Measurements from ENCODE around the gene TP53I13. TPM values are rescaled to one million over a fixed set of nuclear protein-coding genes. Genes with fewer than 3 reads are reported as not detected.

Gene TP53I13
- total and polyA plus RNA-seq, 2 of the 4 experiments (the other 2 are of a cell fraction), result 22.0 to 48.3 TPM

DNA sequence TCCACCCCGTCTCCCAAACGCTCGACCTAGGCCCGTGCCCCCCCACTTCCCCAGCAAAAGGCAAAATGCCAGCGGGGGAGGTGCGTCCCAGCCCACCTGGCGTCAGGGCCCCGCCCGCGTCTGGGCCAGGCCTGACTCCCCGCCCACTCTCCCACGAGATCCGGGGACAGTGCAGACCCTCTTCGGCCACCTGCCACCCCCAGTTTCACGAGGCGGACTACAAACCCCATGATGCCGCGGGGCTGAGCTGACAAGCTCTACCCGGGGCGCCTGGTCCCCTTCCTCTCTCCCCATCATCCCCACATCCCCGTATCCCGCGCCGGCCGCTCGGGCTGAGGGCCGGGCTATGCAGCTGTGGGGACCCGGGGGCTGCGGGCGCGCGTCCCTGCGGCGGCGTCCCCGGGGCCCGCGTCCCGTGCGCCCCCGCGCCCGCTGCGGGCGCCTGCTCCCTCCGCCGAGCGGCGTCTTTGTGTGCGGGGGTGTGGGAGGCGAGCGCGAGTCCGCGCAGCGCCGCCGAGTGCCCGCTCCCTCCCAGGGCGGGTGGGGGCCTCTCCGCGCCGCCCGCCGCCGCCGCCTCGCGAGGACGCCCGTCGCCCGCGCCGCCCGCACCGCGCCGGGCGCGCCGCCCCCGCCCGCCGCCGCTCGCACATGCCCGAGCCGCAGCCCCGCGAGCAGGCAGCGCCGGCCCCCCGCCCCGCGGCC lies 24.5 kb downstream of the TP53I13 start, which contains the start of gene ANKRD13B (continued):
- no peak for TF ChIP-seq SMC3 (IDR thresholded peaks at IDR 0.05; ENCODE audit: low read depth, low read length)

DNA sequence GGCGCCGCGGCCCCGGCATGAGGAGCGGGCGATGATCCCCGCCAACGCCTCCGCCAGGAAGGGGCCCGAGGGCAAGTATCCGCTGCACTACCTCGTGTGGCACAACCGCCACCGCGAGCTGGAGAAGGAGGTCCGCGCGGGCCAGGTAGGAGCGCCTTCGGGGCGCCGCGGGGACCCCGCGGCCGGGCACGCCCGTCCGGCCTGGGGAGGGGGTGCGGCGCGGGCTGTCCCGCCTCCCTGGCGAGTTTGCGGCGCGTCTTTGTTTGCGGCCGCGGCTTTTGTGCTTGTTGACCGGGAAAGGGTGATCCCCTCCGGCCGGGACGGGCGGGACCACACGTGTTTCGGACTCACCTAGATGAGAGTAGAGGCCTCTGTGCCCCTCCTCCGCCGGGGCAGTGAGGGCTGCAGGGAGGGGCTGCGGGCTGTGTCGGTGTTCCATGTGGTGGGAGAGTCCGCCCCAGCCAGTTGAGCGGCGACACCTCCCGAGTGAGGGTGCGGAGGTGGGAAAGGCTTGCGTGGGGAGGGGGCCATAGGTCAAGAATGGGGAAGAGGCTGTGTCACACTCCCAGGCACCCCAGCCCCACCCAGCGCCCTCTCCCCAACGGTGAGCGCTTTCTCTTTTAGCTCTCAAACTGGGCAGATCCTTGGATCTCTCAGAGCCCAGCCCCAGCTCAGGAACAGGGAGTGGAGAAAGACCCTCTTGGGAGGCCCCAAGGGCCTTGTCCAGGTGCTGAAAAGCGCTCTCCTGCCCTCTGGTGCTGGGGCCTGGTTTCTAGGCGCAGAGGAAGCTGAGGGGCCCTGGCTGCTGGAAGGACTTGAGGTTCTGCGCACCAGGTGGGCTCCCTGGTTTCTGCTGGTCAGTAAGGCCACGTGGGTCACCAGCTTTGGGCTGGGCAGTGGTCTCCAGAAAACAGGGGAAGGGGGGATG lies 25.4 kb downstream of the TP53I13 start:
- no TSS peak for BruUV-seq (replicated peaks)

More for the DNA sequence above, 25.4 kb downstream of the TP53I13 start:
- Histone ChIP-seq H3K4me3 (ENCODE audit: insufficient read depth, low read depth, low read length) (peak overlapping the region; percentile 73), H4K8ac (ENCODE audit: low read depth in 2 of 2, low read length in 2 of 2) (no peak overlapping the region; a peak in 1 of 4 replicates), H3K79me1 (ENCODE audit: low read depth in 1 of 2, low read length in 2 of 2) (peaks cover 0 to 24% of the 10 kb centered on the region in 2 experiments; a peak in 3 of 4 replicates), H3K9me3 (ENCODE audit: control insufficient read depth, insufficient read depth, low read length) (no peaks in the 10 kb centered on the region), H3K4ac (ENCODE audit: low read depth, low read length) (no peak overlapping the region), H3K14ac (replicated peaks; ENCODE audit: low read depth, low read length) (no peak overlapping the region), H3K23ac (ENCODE audit: low read depth, low read length) (no peak overlapping the region; the same call in 1 of the 2 replicates), H4K91ac (ENCODE audit: insufficient read depth, low read depth, low read length) (no peak overlapping the region), H3K27me3 (ENCODE audit: control insufficient read depth, insufficient read depth, low read length) (peaks cover 2% of the 10 kb centered on the region; the same call in 1 of the 2 replicates), H2BK5ac (ENCODE audit: low read depth, low read length, poor library complexity, severe bottlenecking) (no peak overlapping the region), H2AFZ (replicated peaks; ENCODE audit: low read length, poor library complexity) (peak overlapping the region; percentile 89), H3K36me3 (ENCODE audit: control insufficient read depth, insufficient read depth, low read length) (no peaks in the 10 kb centered on the region), H3K56ac (ENCODE audit: extremely low read depth, insufficient read depth, low read length) (no peak overlapping the region), H3K9me1 (ENCODE audit: insufficient read depth, low read length) (no peaks in the 10 kb centered on the region; the same call in 1 of the 2 replicates), H3K9ac (ENCODE audit: low read depth, low read length) (0 out of 2 replicates have a peak overlapping the region, but pooled peaks have one; percentile 48), H3K27ac (ENCODE audit: insufficient read depth, low read length) (no peak overlapping the region), H3K4me2 (ENCODE audit: low read depth, low read length) (peak overlapping the region; percentile 86), H3K18ac (ENCODE audit: low read depth, low read length) (no peak overlapping the region), H3K4me1 (ENCODE audit: control insufficient read depth, insufficient read depth, low read length) (peaks cover 30% of the 10 kb centered on the region), H2BK20ac (ENCODE audit: low read depth, low read length) (no peak overlapping the region), H2BK120ac (ENCODE audit: low read depth, low read length) (no peak overlapping the region), H2BK15ac (ENCODE audit: low read depth, low read length) (no peak overlapping the region), H4K20me1 (ENCODE audit: insufficient read depth, low read length) (peaks cover 36% of the 10 kb centered on the region), H2AK9ac (replicated peaks; ENCODE audit: low read depth, low read length, poor library complexity) (peak overlapping the region; percentile 86), H2AK5ac (ENCODE audit: low read depth, low read length) (no peak overlapping the region), H4K5ac (ENCODE audit: low read depth, low read length) (no peak overlapping the region)
- POLR2A ChIA-PET (ENCODE audit: unreplicated experiment), result no interaction called here
- in situ Hi-C loops (cut with MboI; ENCODE audit: low sequenced_read_pairs) (no loop called here), intact Hi-C loops (cut with micrococcal nuclease) (no loop called here), dilution Hi-C loops (cut with HindIII; ENCODE audit: low sequenced_read_pairs, unreplicated experiment) (no loop called here)
- DNase-seq (peak; percentile 24), ATAC-seq (ENCODE audit: low read depth) (no peak)
- WGBS, 2 experiments (ENCODE audit: extremely low coverage in 2 of 2, insufficient read length in 1 of 2), result 1% methylated on average over 14 of the region's 64 CpGs; no CpG with 5 or more reads in 1 of the 2 experiments
- CTCF ChIA-PET, result interaction anchor here (1.2 kb wide), 1 partner anchor 24 kb away, joined by 3 read pairs; no protein-coding TSS in a partner anchor
- TF ChIP-seq BHLHE40 (IDR thresholded peaks at IDR 0.05; ENCODE audit: low read depth, low read length) (no peak), MXI1 (IDR thresholded peaks at IDR 0.05; ENCODE audit: borderline replicate concordance, low read depth, low read length) (peak; percentile 76; the same call in 1 of the 2 replicates)
- TF ChIP-seq, protein P1, sequence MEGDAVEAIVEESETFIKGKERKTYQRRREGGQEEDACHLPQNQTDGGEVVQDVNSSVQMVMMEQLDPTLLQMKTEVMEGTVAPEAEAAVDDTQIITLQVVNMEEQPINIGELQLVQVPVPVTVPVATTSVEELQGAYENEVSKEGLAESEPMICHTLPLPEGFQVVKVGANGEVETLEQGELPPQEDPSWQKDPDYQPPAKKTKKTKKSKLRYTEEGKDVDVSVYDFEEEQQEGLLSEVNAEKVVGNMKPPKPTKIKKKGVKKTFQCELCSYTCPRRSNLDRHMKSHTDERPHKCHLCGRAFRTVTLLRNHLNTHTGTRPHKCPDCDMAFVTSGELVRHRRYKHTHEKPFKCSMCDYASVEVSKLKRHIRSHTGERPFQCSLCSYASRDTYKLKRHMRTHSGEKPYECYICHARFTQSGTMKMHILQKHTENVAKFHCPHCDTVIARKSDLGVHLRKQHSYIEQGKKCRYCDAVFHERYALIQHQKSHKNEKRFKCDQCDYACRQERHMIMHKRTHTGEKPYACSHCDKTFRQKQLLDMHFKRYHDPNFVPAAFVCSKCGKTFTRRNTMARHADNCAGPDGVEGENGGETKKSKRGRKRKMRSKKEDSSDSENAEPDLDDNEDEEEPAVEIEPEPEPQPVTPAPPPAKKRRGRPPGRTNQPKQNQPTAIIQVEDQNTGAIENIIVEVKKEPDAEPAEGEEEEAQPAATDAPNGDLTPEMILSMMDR (conservative IDR thresholded peaks at IDR 0.05; ENCODE audit: low read depth, low read length), result 0 out of 2 replicates have a peak, but pooled peaks have one; percentile 17

All from IMR-90 (cell line).